M059J (cell line): ENCODE results near the gene KRT78. TPM values are rescaled to one million over a fixed set of nuclear protein-coding genes. Genes with fewer than 3 reads are reported as not detected.

Source experiments
- DNase-seq: peaks from one replicate; pipeline ENCODE4 v3.0.0-alpha.2; 2012; ENCODE audit warnings: low read depth
- total RNA-seq: library from RNA; depleted of rRNA; stranded (reverse); fragments of >200 nt; shearing (Covaris generic); gene quantifications from 2 replicates; pipeline ENCODE4 v1.2.3, GENCODE V29; 2014

KRT78 gene
- total RNA-seq, 1 experiment from 2014 or later, result 0.22 TPM

- DNase-seq, result no peak
Observed at GRCh38 chr12:52824741-52825410, 23.9 kb downstream of the KRT78 start.

GRCh38 chr12:52823761-52824450, 24.9 kb downstream of the KRT78 start:
- no peak for DNase-seq

- DNase-seq, result no peak
Observed at GRCh38 chr12:52822771-52823510, 25.9 kb downstream of the KRT78 start.

GRCh38 chr12:52821826-52822660, 26.8 kb downstream of the KRT78 start:
- peak; percentile 24 for DNase-seq

GRCh38 chr12:52821071-52821730, 27.6 kb downstream of the KRT78 start:
- no peak for DNase-seq

GRCh38 chr12:52820521-52820920, 28.3 kb downstream of the KRT78 start:
- DNase-seq, result no peak

GRCh38 chr12:52819731-52820510, 28.9 kb downstream of the KRT78 start:
- no peak for DNase-seq

- DNase-seq, result no peak
Observed at GRCh38 chr12:52818887-52819420, 29.8 kb downstream of the KRT78 start.

GRCh38 chr12:52818388-52818787, 30.4 kb downstream of the KRT78 start:
- DNase-seq, result no peak

GRCh38 chr12:52817699-52818238, 31.0 kb downstream of the KRT78 start:
- DNase-seq, result no peak

GRCh38 chr12:52817003-52817698, 31.6 kb downstream of the KRT78 start:
- no peak for DNase-seq

GRCh38 chr12:52815676-52816588, 32.9 kb downstream of the KRT78 start:
- no peak for DNase-seq

GRCh38 chr12:52815161-52815560, 33.6 kb downstream of the KRT78 start:
- DNase-seq, result no peak

- no peak for DNase-seq
Observed at GRCh38 chr12:52814710-52815155, 34.1 kb downstream of the KRT78 start.

- peak; percentile 24 for DNase-seq
Observed at GRCh38 chr12:52813885-52814709, 34.7 kb downstream of the KRT78 start, which contains the start of gene KRT4. TSS of gene KRT4 (minus strand) at chr12:52814116. CDS start at chr12:52814058, 58 bp downstream.

- DNase-seq, result no peak
Observed at GRCh38 chr12:52813203-52813819, 35.5 kb downstream of the KRT78 start.

- no peak for DNase-seq
Observed at GRCh38 chr12:52812749-52813148, 36.0 kb downstream of the KRT78 start.
